GM13977 (cell line): Measurements from ENCODE around the gene NFX1.
"Not testable (repeated sequence)": the region's sequence is repeated elsewhere in the genome, so short reads cannot be mapped to it uniquely, and the experiment has no call there.

Experiments
- DNase-seq: peaks from one replicate; pipeline ENCODE4 v3.0.0; 2012; ENCODE audit warnings: low spot score
- in situ Hi-C: fragments of 300-500 bp; cut with MboI; formaldehyde crosslinking; loops from one replicate; pipeline ENCODE4 v1.12.0; 2022; ENCODE audit warnings: low sequenced_read_pairs, low pct_unique_long_range_greater_than_20kb, mixed read lengths, inconsistent platforms; ENCODE audit not compliant: unreplicated experiment
- TF ChIP-seq, protein P1 (sequence below): IDR thresholded peaks from 2 replicates; pipeline ENCODE4 v1.5.1; 2012; ENCODE audit warnings: mild to moderate bottlenecking, control low read depth; ENCODE audit not compliant: insufficient read depth; ENCODE audit errors: extremely low read depth, missing control alignments

The NFX1 gene

DNA sequence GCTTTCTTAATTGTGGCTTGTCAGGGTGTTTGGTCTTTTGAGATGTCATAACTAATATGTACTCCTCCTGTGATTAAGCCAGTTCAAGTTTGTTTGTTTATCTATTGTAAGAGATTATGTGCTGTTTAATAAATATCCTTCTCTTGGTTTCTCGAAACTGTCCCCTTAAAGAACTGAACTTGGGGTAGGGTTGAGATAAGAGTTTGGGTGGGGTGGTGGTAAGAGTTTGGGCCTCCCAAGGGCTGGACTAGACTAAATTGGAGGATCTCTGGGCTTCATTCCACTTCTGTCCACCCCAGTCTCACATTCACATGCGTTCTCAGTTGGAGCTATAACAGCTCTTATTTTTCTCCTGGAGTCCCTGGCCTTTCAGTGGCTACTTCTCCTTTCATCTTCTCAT, 73.8 kb downstream of the NFX1 start:
- in situ Hi-C loops: no loop called here
- DNase-seq: no peak
- TF ChIP-seq, protein P1, sequence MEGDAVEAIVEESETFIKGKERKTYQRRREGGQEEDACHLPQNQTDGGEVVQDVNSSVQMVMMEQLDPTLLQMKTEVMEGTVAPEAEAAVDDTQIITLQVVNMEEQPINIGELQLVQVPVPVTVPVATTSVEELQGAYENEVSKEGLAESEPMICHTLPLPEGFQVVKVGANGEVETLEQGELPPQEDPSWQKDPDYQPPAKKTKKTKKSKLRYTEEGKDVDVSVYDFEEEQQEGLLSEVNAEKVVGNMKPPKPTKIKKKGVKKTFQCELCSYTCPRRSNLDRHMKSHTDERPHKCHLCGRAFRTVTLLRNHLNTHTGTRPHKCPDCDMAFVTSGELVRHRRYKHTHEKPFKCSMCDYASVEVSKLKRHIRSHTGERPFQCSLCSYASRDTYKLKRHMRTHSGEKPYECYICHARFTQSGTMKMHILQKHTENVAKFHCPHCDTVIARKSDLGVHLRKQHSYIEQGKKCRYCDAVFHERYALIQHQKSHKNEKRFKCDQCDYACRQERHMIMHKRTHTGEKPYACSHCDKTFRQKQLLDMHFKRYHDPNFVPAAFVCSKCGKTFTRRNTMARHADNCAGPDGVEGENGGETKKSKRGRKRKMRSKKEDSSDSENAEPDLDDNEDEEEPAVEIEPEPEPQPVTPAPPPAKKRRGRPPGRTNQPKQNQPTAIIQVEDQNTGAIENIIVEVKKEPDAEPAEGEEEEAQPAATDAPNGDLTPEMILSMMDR: no peak

DNA sequence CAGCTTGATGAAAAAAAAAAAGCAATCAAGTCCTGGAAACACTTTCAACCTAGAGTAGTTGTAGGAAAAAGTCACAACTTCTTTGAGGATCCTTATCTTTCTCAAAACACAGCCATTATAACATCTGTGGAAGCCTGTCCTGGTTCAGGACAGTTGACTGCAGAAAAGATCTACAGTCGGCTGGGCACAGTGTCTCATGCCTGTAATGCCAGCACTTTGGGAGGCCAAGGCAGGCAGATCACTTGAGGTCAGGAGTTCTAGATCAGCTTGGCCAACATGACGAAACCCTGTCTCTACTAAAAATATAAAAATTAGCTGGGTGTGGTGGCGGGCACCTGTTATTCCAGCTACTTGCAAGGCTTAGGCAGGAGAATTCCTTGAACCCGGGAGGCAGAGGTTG, 74.5 kb downstream of the NFX1 start:
- DNase-seq, in situ Hi-C loops: not testable (repeated sequence)

DNA sequence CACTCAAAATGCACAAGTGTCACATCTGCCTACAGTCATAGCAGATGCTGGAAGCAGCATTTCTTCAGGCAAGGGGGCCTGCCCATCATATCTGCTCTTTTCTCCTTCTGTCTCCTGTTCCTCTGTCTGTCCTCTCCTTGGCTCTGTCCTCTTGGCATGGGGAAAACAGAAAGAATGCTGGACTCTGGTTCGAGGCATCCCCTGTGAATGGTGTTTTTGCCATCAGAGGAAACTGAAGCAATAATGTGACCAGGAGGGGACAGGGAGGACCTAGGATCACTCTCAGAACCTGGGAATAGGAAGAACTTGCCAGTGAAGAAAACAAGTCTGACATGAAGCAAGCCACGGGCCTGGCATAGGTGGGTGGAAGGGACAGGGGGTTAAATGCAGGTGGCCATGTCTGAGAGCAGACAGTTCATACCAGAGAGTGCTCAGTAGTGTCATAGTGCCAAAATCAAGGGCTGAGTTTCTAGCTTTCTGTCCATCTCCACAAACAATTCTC, 76.7 kb downstream of the NFX1 start:
- TF ChIP-seq, protein P1: no peak
- DNase-seq: no peak
- in situ Hi-C loops: no loop called here

DNA sequence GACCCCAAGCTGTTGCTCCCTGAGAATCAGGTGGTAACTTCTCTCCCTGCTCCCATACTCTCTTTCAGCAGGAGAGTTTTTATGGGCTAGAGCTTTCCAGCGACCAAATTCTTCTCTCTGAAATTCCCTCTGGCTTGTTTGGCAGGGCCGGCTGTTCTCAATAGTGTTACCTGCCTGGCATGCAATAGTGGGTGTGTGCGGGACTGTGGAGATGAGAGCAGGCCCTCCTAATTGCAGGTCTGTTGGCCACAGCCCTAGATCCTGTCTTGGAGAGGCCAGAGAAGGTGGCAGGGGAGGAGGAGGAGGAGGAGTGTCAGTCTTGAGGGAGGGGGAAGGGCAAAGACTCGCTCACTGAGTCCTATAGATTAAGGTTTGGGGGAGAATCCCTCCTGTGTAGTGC, 82.6 kb downstream of the NFX1 start:
- DNase-seq: no peak
- TF ChIP-seq, protein P1: no peak
- in situ Hi-C loops: no loop called here

DNA sequence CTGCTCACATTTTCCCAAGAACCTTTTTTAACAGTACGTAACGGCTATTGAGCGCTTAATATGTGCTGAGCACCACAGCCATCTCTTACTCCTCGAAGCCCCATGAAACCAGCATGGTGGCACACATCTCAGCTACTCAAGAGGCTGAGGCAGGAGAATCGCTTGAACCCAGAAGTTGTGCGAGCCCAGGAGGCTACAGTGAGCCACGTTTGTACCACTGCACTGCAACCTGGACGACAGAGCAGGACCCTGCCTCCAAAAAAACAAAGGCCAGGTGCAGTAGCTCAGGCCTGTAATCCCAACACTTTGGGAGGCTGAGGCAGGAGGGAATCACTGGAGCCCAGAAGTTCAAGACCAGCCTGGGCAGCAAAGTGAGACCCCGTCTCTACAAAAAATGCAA, 83.9 kb downstream of the NFX1 start:
- DNase-seq: no peak
- in situ Hi-C loops: no loop called here
- TF ChIP-seq, protein P1: no peak

DNA sequence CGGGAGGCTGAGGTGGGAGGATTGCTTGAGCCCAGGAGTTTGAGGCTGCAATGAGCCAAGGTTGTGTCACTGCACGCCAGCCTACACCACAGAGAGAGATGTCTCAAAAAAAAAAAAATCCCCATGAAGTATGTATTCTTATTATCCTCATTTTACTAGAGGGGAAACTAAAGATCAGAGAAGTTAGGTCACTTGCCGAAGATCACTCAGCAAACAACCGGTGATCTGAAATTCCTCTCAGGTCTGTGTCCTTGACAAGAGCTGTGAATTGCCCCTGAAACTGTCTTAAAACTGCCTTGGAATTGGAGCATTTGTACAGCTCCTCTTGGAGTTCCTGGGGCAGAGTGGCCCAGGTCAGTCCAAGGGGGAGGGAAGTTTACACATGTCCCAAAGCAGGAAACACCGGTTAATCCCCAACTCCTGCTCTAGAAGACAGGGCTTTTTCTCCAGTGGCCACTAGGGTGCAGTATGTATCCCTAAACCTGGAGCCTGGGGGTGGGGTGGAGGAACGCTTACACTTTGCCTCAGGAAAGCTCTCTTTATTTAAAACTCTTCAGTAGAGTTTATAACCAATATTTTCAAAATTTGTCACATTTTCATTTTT, 84.4 kb downstream of the NFX1 start:
- peak; percentile 74 for DNase-seq
- TF ChIP-seq, protein P1: peak; percentile 84
- in situ Hi-C loops: no loop called here

DNA sequence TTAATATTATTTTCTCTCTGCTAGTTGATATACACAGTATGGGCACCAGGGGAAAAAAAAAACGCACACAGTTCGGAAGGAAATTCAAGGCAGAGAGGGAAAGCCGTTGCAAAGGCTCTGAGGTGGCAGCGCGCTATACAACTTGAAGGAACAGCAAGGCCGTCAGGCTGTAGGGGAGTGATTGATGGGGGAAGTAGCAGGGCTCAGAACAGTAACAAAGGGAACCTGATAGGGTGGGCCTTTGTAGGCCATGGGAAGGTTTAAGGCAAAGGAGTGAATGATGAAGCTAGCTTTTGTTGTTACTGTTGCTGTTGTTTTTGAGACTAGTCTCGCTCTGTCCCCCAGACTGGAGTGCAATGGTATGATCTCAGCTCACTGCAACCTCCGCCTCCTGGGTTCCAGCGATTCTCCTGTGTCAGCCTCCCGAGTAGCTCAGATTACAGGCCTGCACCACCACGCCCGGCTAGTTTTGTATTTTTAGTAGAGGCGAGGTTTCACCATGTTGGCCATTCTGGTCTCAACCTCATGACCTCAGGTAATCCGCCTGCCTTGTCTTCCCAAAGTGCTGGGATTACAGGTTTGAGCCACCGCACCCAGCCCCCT, 85.0 kb downstream of the NFX1 start:
- TF ChIP-seq, protein P1: no peak
- in situ Hi-C loops: no loop called here
- DNase-seq: no peak
